ENCODE measurements around the gene GPR21. TPM values are rescaled to one million over a fixed set of nuclear protein-coding genes. Genes with fewer than 3 reads are reported as not detected.

Gene GPR21
- total and polyA plus RNA-seq, 2 donors (not counting 1 experiment from before 2014, with no cell fraction given), result 0.66 to 1.2 TPM

DNA sequence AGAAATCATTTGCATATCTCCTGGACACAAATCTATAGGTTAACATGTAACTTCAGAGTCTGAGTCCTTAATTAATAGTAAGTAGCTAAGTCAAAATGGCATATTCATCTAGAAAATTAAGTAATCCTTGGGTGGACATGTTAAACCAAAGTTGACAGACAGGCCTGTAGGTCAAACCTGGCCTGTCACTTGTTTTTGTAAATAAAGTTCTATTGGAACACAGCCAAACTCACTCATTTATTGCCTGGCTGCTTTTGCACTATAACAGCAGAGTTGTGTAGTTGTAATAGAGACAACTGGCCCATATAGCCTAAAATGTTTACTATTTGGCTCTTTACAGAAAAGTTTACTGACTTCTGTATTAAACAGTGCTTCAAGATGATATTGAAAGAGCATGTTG lies 24.6 kb upstream of the GPR21 start:
- Histone ChIP-seq H4K20me1 (ENCODE audit: control insufficient read depth, extremely low read depth, insufficient read depth, low read length) (no peaks in the 10 kb centered on the region), H3K4me3 (replicated peaks in 1 of 4; ENCODE audit: control extremely low read depth in 1 of 4, insufficient read depth in 1 of 4, low read depth in 3 of 4, low read length in 4 of 4) (no peak overlapping the region), H3K4me1 (ENCODE audit: control insufficient read depth, extremely low read depth, insufficient read depth, low read length) (no peaks in the 10 kb centered on the region), H3K9me3 (ENCODE audit: control insufficient read depth, insufficient read depth, low read depth, low read length) (no peaks in the 10 kb centered on the region), H2AFZ (ENCODE audit: low read length) (no peak overlapping the region), H3K27me3 (ENCODE audit: control insufficient read depth, insufficient read depth, low read length) (no peaks in the 10 kb centered on the region), H3K4me2 (ENCODE audit: extremely low read depth, insufficient read depth, low read length) (no peak overlapping the region), H3K9ac (ENCODE audit: insufficient read depth, low read length) (no peak overlapping the region), H3K79me2 (ENCODE audit: control insufficient read depth, insufficient read depth, low read length) (no peaks in the 10 kb centered on the region), H3K27ac (ENCODE audit: insufficient read depth, low read length) (no peak overlapping the region), H3K36me3 (ENCODE audit: control insufficient read depth, insufficient read depth, low read length) (peaks cover 5% of the 10 kb centered on the region)
- DNase-seq (ENCODE audit: low read depth in 2 of 2), result no peak
- no peak for TF ChIP-seq EZH2 (IDR thresholded peaks at IDR 0.05; ENCODE audit: low read length, missing control alignments)
- TF ChIP-seq CTCF (conservative IDR thresholded peaks at IDR 0.05 in 1 of 2, IDR thresholded peaks at IDR 0.05 in 1 of 2; ENCODE audit: low read depth in 1 of 2, low read length in 2 of 2), result no peak

- Histone ChIP-seq H3K4me1 (ENCODE audit: control insufficient read depth, extremely low read depth, insufficient read depth, low read length) (no peaks in the 10 kb centered on the region), H3K79me2 (ENCODE audit: control insufficient read depth, insufficient read depth, low read length) (no peaks in the 10 kb centered on the region), H3K9ac (ENCODE audit: insufficient read depth, low read length) (no peak overlapping the region), H3K27me3 (ENCODE audit: control insufficient read depth, insufficient read depth, low read length) (no peaks in the 10 kb centered on the region), H3K36me3 (ENCODE audit: control insufficient read depth, insufficient read depth, low read length) (peaks cover 5% of the 10 kb centered on the region), H2AFZ (ENCODE audit: low read length) (no peak overlapping the region), H3K4me3 (replicated peaks in 1 of 4; ENCODE audit: control extremely low read depth in 1 of 4, insufficient read depth in 1 of 4, low read depth in 3 of 4, low read length in 4 of 4) (no peak overlapping the region), H4K20me1 (ENCODE audit: control insufficient read depth, extremely low read depth, insufficient read depth, low read length) (no peaks in the 10 kb centered on the region), H3K27ac (ENCODE audit: insufficient read depth, low read length) (no peak overlapping the region), H3K9me3 (ENCODE audit: control insufficient read depth, insufficient read depth, low read depth, low read length) (no peaks in the 10 kb centered on the region), H3K4me2 (ENCODE audit: extremely low read depth, insufficient read depth, low read length) (no peak overlapping the region)
- DNase-seq (ENCODE audit: low read depth in 2 of 2), result no peak
- no peak for TF ChIP-seq CTCF (conservative IDR thresholded peaks at IDR 0.05 in 1 of 2, IDR thresholded peaks at IDR 0.05 in 1 of 2; ENCODE audit: low read depth in 1 of 2, low read length in 2 of 2)
These were observed 22.1 kb upstream of the GPR21 start for GRCh38 chr9:123011380-123011779.

DNA sequence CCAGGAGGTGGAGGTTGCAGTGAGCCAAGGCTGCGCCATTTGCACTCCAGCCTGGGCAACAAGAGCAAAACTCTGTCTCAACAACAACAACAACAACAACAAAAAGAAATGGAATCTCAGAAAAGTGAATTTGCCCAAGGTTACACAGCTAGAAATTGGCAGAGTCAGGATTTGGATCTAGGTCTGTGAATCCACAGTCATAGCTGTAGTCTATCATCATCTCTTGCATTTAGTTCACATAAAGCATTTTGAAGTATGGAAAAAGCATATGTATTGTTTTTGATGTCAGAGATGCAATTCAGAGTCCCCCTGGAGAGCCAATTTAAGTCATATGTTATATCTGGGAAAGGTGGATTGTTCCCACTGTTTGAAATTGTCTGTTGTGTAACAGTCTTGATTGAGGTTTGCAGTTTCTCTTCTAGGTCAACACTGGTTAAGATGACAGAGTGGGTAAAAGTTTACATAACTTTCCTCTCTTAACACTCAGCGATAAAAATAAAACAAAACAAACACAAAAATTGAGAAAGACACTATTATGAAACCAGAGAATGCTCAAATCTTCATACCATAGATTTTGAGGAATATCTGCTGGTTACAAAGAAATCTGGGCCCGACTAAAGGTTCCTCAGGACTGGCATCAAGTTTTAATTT lies 21.5 kb upstream of the GPR21 start:
- Histone ChIP-seq H3K36me3 (ENCODE audit: control insufficient read depth, insufficient read depth, low read length) (peaks cover 5% of the 10 kb centered on the region), H3K4me2 (ENCODE audit: extremely low read depth, insufficient read depth, low read length) (no peak overlapping the region), H3K27ac (ENCODE audit: insufficient read depth, low read length) (no peak overlapping the region), H2AFZ (ENCODE audit: low read length) (no peak overlapping the region), H3K4me3 (replicated peaks in 1 of 4; ENCODE audit: control extremely low read depth in 1 of 4, insufficient read depth in 1 of 4, low read depth in 3 of 4, low read length in 4 of 4) (no peak overlapping the region), H4K20me1 (ENCODE audit: control insufficient read depth, extremely low read depth, insufficient read depth, low read length) (no peaks in the 10 kb centered on the region), H3K9ac (ENCODE audit: insufficient read depth, low read length) (no peak overlapping the region), H3K9me3 (ENCODE audit: control insufficient read depth, insufficient read depth, low read depth, low read length) (no peaks in the 10 kb centered on the region), H3K27me3 (ENCODE audit: control insufficient read depth, insufficient read depth, low read length) (no peaks in the 10 kb centered on the region), H3K4me1 (ENCODE audit: control insufficient read depth, extremely low read depth, insufficient read depth, low read length) (no peaks in the 10 kb centered on the region), H3K79me2 (ENCODE audit: control insufficient read depth, insufficient read depth, low read length) (no peaks in the 10 kb centered on the region)
- TF ChIP-seq EZH2 (IDR thresholded peaks at IDR 0.05; ENCODE audit: low read length, missing control alignments) (no peak), CTCF (conservative IDR thresholded peaks at IDR 0.05 in 1 of 2, IDR thresholded peaks at IDR 0.05 in 1 of 2; ENCODE audit: low read depth in 1 of 2, low read length in 2 of 2) (no peak)
- peak in 1 of 2 donors; percentile 43 for DNase-seq (ENCODE audit: low read depth in 2 of 2)

Measured in fibroblast of lung (primary cell).